ENCODE results near the gene PTPN9. TPM values are rescaled to one million over a fixed set of nuclear protein-coding genes. Genes with fewer than 3 reads are reported as not detected.
"Not testable (repeated sequence)": the region's sequence is repeated elsewhere in the genome, so short reads cannot be mapped to it uniquely, and the experiment has no call there.

PTPN9 gene
- total and polyA plus RNA-seq, 8 donors = 7.7 to 22.9 (median 14.5) TPM

GRCh38 chr15:75545064-75545463, 34.1 kb downstream of the PTPN9 start:
- Histone ChIP-seq H3K27ac (no peak overlapping the region), H3K9me3 (no peaks in the 10 kb centered on the region), H3K4me1 (peaks cover 0 to 40% (median 10%) of the 10 kb centered on the region in 4 donors), H3K27me3 (no peaks in the 10 kb centered on the region), H3K4me3 (no peak overlapping the region), H3K36me3 (no peaks in the 10 kb centered on the region)
- DNase-seq = no peak
- WGBS, 5 donors = 52 to 74% (median 70%) methylated on average over 1 of the region's 1 CpG
- TF ChIP-seq POLR2A (IDR thresholded peaks at IDR 0.05) (no peak), EP300 (IDR thresholded peaks at IDR 0.05) (no peak), CTCF (IDR thresholded peaks at IDR 0.05) (no peak), POLR2AphosphoS5 (IDR thresholded peaks at IDR 0.05) (no peak)
- intact Hi-C loops (cut with DNase I; ENCODE audit: low total_unique reads) = no loop called here

- WGBS, 5 donors = 71 to 89% (median 81%) methylated on average over 2 of the region's 2 CpGs
- Histone ChIP-seq H3K4me3 (no peak overlapping the region), H3K36me3 (no peaks in the 10 kb centered on the region), H3K4me1 (peaks cover 0 to 40% (median 10%) of the 10 kb centered on the region in 4 donors), H3K9me3 (no peaks in the 10 kb centered on the region), H3K27ac (peak overlapping the region in 1 of 5 donors; percentile 2), H3K27me3 (no peaks in the 10 kb centered on the region)
- TF ChIP-seq EP300 (IDR thresholded peaks at IDR 0.05) (no peak), CTCF (IDR thresholded peaks at IDR 0.05) (no peak), POLR2A (IDR thresholded peaks at IDR 0.05) (no peak), POLR2AphosphoS5 (IDR thresholded peaks at IDR 0.05) (no peak)
- DNase-seq = no peak
- intact Hi-C loops (cut with DNase I; ENCODE audit: low total_unique reads) = no loop called here
Observed at GRCh38 chr15:75544359-75544758, 34.8 kb downstream of the PTPN9 start.

GRCh38 chr15:75542949-75543545, 36.1 kb downstream of the PTPN9 start:
- Histone ChIP-seq H3K4me1 (peaks cover 0 to 40% (median 10%) of the 10 kb centered on the region in 4 donors), H3K27ac (peak overlapping the region in 1 of 5 donors; percentile 57)
- 77 to 85% (median 81%) methylated on average over 4 to 6 of the region's 6 CpGs for WGBS, 5 donors
- H3K4me3 ChIP-seq; H3K9me3 ChIP-seq; H3K27me3 ChIP-seq; intact Hi-C loops (cut with DNase I; ENCODE audit: low total_unique reads); H3K36me3 ChIP-seq: not testable (repeated sequence)
- peak in 1 of 2 donors; percentile 34 for DNase-seq

- Histone ChIP-seq H3K27me3 (no peaks in the 10 kb centered on the region), H3K4me1 (peaks cover 0 to 40% (median 10%) of the 10 kb centered on the region in 4 donors), H3K9me3 (no peaks in the 10 kb centered on the region), H3K27ac (peak overlapping the region in 4 of 5 donors; percentile 33 to 57 (median 42)), H3K4me3 (no peak overlapping the region), H3K36me3 (no peaks in the 10 kb centered on the region)
- intact Hi-C loops (cut with DNase I; ENCODE audit: low total_unique reads) = no loop called here
- no peak for TF ChIP-seq CTCF (IDR thresholded peaks at IDR 0.05)
- TF ChIP-seq EP300 (IDR thresholded peaks at IDR 0.05) = no peak
- no peak for TF ChIP-seq POLR2A (IDR thresholded peaks at IDR 0.05)
- no peak for TF ChIP-seq POLR2AphosphoS5 (IDR thresholded peaks at IDR 0.05)
- no peak for DNase-seq
- 54 to 71% (median 66%) methylated on average over 2 of the region's 2 CpGs for WGBS, 5 donors
Observed at GRCh38 chr15:75542386-75542797, 36.7 kb downstream of the PTPN9 start.

- 91 to 97% (median 93%) methylated on average over 7 of the region's 7 CpGs for WGBS, 5 donors
- Histone ChIP-seq H3K36me3 (peaks cover 0 to 5% (median 0%) of the 10 kb centered on the region in 4 donors), H3K27ac (no peak overlapping the region), H3K9me3 (no peaks in the 10 kb centered on the region), H3K4me1 (peaks cover 0 to 22% (median 11%) of the 10 kb centered on the region in 4 donors), H3K4me3 (no peak overlapping the region), H3K27me3 (no peaks in the 10 kb centered on the region)
- intact Hi-C loops (cut with DNase I; ENCODE audit: low total_unique reads) = no loop called here
- no peak for DNase-seq
- TF ChIP-seq CTCF (IDR thresholded peaks at IDR 0.05) (no peak), POLR2A (IDR thresholded peaks at IDR 0.05) (no peak), EP300 (IDR thresholded peaks at IDR 0.05) (no peak), POLR2AphosphoS5 (IDR thresholded peaks at IDR 0.05) (no peak)
Observed at GRCh38 chr15:75538376-75538775, 40.7 kb downstream of the PTPN9 start.
